Mesothelial cell of epicardium (in vitro differentiated cells): ENCODE results near the gene CEACAM16. TPM values are rescaled to one million over a fixed set of nuclear protein-coding genes. Genes with fewer than 3 reads are reported as not detected.

ENCODE experiments used
- DNase-seq, 2 experiments: peaks; one replicate each; pipeline ENCODE4 v3.0.0; 2021; ENCODE audit warnings: low spot score in 2 of 2; ENCODE audit not compliant: unreplicated experiment in 2 of 2
- H3K27ac Mint-ChIP-seq: 2 replicates; pipeline ENCODE4 v1.8.0; 2021; ENCODE audit warnings: mixed read lengths
- H3K27me3 Mint-ChIP-seq: 2 replicates; pipeline ENCODE4 v1.8.0; 2021; ENCODE audit warnings: low read depth, mixed read lengths
- H3K36me3 Mint-ChIP-seq: 2 replicates; pipeline ENCODE4 v1.8.0; 2021; ENCODE audit warnings: mixed read lengths
- H3K4me1 Mint-ChIP-seq: 2 replicates; pipeline ENCODE4 v1.8.0; 2021; ENCODE audit warnings: mixed read lengths
- H3K4me3 Mint-ChIP-seq: 2 replicates; pipeline ENCODE4 v1.8.0; 2021; ENCODE audit warnings: mild to moderate bottlenecking, moderate library complexity, mixed read lengths
- H3K9me3 Mint-ChIP-seq: 2 replicates; pipeline ENCODE4 v1.8.0; 2021; ENCODE audit warnings: mixed read lengths
- CTCF ChIP-seq: fragments of 200-600 bp; sonication (generic); IDR thresholded peaks from one replicate; pipeline ENCODE4 v1.5.0; 2021; ENCODE audit warnings: antibody characterized with exemption; ENCODE audit not compliant: unreplicated experiment
- total RNA-seq: library from RNA; stranded (reverse); gene quantifications from 3 replicates; pipeline ENCODE4 v1.2.1, GENCODE V29; 2021

Gene CEACAM16
- total RNA-seq, 1 donor from 2014 or later = not detected

- Mint-ChIP-seq H3K4me1 (peaks cover 2% of the 10 kb centered on the region), H3K36me3 (no peaks in the 10 kb centered on the region), H3K4me3 (no peak overlapping the region), H3K9me3 (no peaks in the 10 kb centered on the region), H3K27ac (no peak overlapping the region), H3K27me3 (peaks cover 1% of the 10 kb centered on the region)
- DNase-seq = no peak
- no peak for TF ChIP-seq CTCF
These were observed 6.6 kb upstream of the CEACAM16 start for GRCh38 chr19:44692379-44692721.

DNA sequence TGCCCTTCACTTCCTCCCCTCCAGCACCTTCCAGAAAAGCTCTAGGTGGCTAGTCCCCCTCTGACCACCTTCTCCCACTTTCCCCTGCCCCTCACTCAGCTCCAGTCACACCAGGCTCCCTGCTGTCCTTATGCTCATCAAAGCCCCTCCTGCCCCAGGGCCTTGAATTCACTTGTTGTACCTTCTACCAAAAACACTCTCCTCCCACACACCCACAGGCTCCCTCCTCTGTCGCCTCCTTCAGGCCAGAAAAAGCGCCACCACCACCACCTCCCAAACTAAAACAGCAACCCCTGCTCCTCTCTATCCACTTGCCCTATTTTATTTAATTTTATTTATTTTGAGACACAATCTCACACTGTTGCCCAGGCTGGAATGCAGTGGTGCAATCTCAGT lies 4.8 kb upstream of the CEACAM16 start:
- Mint-ChIP-seq H3K9me3 (no peaks in the 10 kb centered on the region), H3K27ac (no peak overlapping the region), H3K27me3 (no peaks in the 10 kb centered on the region), H3K4me3 (no peak overlapping the region), H3K36me3 (no peaks in the 10 kb centered on the region), H3K4me1 (peaks cover 2% of the 10 kb centered on the region)
- peak; percentile 22 for TF ChIP-seq CTCF
- DNase-seq = no peak

GRCh38 chr19:44696939-44697669 lies 1.8 kb upstream of the CEACAM16 start:
- H3K4me1 Mint-ChIP-seq = no peaks in the 10 kb centered on the region
- no peaks in the 10 kb centered on the region for H3K27me3 Mint-ChIP-seq
- H3K4me3 Mint-ChIP-seq = no peak overlapping the region
- DNase-seq = no peak
- H3K9me3 Mint-ChIP-seq = no peaks in the 10 kb centered on the region
- no peak overlapping the region for H3K27ac Mint-ChIP-seq
- TF ChIP-seq CTCF = no peak
- H3K36me3 Mint-ChIP-seq = no peaks in the 10 kb centered on the region

DNA sequence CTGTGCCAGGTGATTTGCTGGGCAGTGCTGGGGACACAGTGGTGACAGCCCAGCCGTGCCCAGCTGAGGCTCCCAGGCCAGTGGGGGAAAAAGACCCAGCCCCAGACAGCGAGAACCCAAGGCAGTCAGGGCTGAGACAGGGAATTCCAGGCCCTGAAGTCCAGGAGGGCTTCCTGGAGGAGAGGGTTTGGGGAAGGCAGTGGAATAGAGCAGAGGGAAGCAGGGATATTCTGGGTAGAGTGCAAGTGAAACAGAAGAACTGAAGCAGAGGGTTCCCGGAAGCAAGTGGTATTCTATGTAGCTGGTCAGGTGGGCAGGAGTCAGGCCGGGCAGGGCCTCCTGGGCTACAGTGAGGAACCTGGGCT lies 1.3 kb upstream of the CEACAM16 start:
- no peaks in the 10 kb centered on the region for H3K4me1 Mint-ChIP-seq

GRCh38 chr19:44700547-44700946 lies 1.6 kb downstream of the CEACAM16 start:
- no peak for DNase-seq
- no peak overlapping the region for H3K4me3 Mint-ChIP-seq

More for the DNA sequence above, 1.3 kb upstream of the CEACAM16 start:
- Mint-ChIP-seq H3K4me3 (no peak overlapping the region), H3K9me3 (no peaks in the 10 kb centered on the region), H3K27ac (no peak overlapping the region), H3K27me3 (no peaks in the 10 kb centered on the region), H3K36me3 (no peaks in the 10 kb centered on the region)
- no peak for TF ChIP-seq CTCF
- DNase-seq = no peak

More at GRCh38 chr19:44700547-44700946, 1.6 kb downstream of the CEACAM16 start:
- Mint-ChIP-seq H3K9me3 (no peaks in the 10 kb centered on the region), H3K4me1 (no peaks in the 10 kb centered on the region), H3K27me3 (no peaks in the 10 kb centered on the region), H3K27ac (no peak overlapping the region), H3K36me3 (no peaks in the 10 kb centered on the region)
- no peak for TF ChIP-seq CTCF
